ENCODE data around the gene EMX2.
"Not testable (repeated sequence)": the region's sequence is repeated elsewhere in the genome, so short reads cannot be mapped to it uniquely, and the experiment has no call there.

EMX2 gene

DNA sequence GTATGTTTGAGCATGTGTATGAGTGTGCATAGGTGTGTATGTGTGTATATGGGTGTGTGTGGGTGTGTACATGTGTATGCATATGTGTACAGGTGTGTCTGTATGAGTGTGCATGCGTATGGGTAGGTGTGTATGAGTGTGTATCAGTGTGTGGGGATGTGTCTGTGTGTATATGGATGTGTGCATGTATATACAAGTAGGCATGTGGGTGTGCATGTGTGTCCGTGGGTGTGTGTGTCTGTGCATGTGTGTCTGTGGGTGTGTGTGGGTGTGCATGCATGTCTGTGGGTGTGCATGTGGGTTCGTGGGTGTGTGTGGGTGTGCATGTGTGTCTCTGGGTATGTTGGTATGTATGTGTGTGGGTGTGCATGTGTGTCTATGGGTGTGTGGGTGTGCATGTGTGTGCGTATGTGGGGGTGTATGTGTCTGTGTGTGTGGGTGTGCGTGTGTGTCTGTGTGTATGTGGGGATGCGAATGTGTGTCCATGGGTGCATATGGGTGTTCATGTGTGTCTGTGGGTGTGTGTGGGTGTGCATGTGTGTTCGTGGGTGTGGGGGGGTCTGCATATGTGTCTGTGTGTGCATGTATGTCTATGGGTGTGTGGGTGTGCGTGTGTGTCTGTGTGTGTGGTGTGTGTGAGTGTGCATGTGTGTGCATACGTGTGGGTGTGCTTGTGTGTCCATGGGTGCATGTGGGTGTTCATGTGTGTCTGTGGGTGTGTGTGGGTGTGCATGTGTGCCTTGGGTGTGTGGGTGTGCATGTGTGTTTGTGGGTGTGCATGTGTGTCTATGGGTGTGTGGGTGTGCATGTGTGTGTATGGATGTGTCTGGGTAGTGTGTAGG, 20.6 kb downstream of the EMX2 start:
- no peak for DNase-seq

- DNase-seq: no peak
These were observed 21.2 kb downstream of the EMX2 start for GRCh38 chr10:117563780-117564179.

- no peak for DNase-seq
These were observed 22.5 kb downstream of the EMX2 start for GRCh38 chr10:117565068-117565467.

- DNase-seq: no peak
These were observed 25.8 kb downstream of the EMX2 start for GRCh38 chr10:117568334-117568733.

- no peak for DNase-seq
These were observed 27.3 kb downstream of the EMX2 start for GRCh38 chr10:117569610-117570390.

GRCh38 chr10:117570880-117571279, 28.3 kb downstream of the EMX2 start:
- no peak for DNase-seq

GRCh38 chr10:117574498-117575146, 32.1 kb downstream of the EMX2 start:
- DNase-seq: no peak

DNA sequence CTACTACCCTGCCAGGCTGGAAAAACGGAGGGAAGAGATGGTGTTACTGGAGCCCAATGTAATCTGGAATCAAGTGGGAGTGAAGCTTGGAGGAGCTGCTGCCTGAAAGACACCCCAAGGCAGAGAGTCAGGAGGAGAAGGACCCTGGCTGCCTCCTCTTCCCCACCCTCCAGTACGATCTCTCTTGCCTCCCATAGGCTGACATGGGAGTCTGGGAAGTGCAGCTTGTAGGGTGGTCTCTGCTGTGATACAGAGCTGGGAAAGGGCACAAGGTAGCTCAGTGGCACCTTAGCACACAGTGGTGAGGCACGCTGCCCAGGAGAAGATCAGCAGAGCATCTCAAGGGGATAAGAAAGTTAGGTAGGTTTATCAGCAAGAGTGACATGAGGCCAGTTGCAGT, 35.9 kb downstream of the EMX2 start:
- no peak for DNase-seq

- no peak for DNase-seq
These were observed 36.5 kb downstream of the EMX2 start for GRCh38 chr10:117578999-117579590.

- DNase-seq: no peak
These were observed 39.4 kb downstream of the EMX2 start for GRCh38 chr10:117581961-117582360.

DNA sequence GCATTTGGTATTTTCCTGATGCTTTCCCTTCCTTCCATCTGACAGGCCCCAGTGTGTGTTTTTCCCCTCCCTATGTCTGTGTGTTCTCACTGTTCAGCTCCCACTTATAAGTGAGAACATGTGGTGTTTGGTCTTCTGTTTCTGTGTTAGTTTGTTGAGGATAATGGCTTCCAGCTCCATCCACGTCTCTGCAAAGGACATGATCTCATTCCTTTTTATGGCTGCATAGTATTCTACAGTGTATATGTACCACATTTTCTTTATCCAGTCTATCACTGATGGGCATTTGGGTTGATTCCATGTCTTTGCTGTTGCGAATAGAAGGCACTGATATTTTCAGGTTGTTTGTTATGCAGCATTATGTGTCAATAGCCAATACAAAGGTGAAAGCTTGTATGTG, 42.3 kb downstream of the EMX2 start:
- DNase-seq: not testable (repeated sequence)

- DNase-seq: no peak
These were observed 44.5 kb downstream of the EMX2 start for GRCh38 chr10:117587036-117587435.

GRCh38 chr10:117590101-117590875, 47.7 kb downstream of the EMX2 start:
- DNase-seq: no peak

DNA sequence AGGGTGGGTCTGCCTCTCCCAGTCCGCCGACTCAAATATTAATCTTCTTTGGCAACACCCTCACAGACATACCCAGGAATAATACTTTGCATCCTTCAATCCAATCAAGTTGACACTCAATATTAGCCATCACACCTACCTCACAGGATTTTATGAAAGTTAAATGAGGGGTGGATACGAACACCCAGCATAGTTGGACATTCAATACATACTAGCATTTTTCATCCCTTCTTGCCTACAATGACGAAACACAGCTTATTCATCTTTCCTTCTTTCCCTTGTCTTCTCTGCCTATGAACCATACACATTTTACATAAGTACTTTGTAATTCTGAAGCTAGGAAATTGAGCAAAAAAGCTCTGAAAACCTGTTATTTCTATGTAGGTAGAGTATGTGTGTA, 48.5 kb downstream of the EMX2 start:
- DNase-seq: no peak

GRCh38 chr10:117594722-117595121, 52.2 kb downstream of the EMX2 start:
- no peak for DNase-seq

GRCh38 chr10:117596706-117597105, 54.2 kb downstream of the EMX2 start:
- DNase-seq: no peak

GRCh38 chr10:117597216-117597615, 54.7 kb downstream of the EMX2 start:
- no peak for DNase-seq

Measured in GOT3 (cell line).